Measurements from ENCODE around the gene COL4A2. TPM values are rescaled to one million over a fixed set of nuclear protein-coding genes. Genes with fewer than 3 reads are reported as not detected.
A peak's percentile ranks its signal among the peaks of the same experiment; 100 is the strongest.

COL4A2 gene
- total RNA-seq, 4 donors from 2014 or later, result 56.6 to 139 (median 89.1) TPM

DNA sequence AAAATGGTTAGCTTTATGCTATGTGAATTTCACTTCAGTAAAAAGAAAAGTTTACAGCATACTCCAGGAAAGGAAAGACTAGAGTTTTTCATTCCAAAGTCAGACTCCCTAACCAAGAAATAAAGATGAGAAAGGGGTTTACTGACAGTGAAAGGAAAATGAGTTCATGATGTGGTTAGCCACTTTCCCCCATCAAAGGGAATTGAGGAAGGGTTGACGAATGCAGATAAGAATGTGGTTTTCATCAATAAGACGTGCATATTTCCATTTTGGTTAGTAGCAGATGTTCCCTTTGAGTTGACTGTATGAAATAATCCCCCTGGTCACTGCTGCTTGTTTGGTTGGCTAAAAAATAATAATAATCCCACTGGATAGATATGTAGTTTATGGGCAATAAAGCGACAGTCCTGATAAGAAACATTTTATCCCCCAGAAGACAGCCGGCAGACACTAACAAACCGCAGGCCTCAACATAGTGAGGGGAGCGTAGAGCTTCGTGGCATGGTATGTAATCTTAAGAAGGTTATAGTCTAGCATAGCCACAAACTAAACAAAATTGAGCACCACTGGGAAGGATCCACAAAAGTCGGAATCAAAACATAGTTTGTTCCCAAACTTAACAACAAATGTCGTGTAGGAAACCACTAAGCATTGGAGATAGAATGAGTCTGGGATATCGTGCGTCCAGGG, 114.8 kb downstream of the COL4A2 start:
- Histone ChIP-seq H3K9me3 (no peaks in the 10 kb centered on the region), H3K36me3 (no peaks in the 10 kb centered on the region), H3K27me3 (no peaks in the 10 kb centered on the region), H3K4me1 (peaks cover 0 to 10% (median 0%) of the 10 kb centered on the region in 4 donors), H3K4me3 (no peak overlapping the region), H3K27ac (peak overlapping the region in 2 of 4 donors; percentile 15 to 17)
- no peak for TF ChIP-seq POLR2A (IDR thresholded peaks at IDR 0.05)
- TF ChIP-seq, protein P1, sequence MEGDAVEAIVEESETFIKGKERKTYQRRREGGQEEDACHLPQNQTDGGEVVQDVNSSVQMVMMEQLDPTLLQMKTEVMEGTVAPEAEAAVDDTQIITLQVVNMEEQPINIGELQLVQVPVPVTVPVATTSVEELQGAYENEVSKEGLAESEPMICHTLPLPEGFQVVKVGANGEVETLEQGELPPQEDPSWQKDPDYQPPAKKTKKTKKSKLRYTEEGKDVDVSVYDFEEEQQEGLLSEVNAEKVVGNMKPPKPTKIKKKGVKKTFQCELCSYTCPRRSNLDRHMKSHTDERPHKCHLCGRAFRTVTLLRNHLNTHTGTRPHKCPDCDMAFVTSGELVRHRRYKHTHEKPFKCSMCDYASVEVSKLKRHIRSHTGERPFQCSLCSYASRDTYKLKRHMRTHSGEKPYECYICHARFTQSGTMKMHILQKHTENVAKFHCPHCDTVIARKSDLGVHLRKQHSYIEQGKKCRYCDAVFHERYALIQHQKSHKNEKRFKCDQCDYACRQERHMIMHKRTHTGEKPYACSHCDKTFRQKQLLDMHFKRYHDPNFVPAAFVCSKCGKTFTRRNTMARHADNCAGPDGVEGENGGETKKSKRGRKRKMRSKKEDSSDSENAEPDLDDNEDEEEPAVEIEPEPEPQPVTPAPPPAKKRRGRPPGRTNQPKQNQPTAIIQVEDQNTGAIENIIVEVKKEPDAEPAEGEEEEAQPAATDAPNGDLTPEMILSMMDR (IDR thresholded peaks at IDR 0.05), result no peak
- no peak for DNase-seq

DNA sequence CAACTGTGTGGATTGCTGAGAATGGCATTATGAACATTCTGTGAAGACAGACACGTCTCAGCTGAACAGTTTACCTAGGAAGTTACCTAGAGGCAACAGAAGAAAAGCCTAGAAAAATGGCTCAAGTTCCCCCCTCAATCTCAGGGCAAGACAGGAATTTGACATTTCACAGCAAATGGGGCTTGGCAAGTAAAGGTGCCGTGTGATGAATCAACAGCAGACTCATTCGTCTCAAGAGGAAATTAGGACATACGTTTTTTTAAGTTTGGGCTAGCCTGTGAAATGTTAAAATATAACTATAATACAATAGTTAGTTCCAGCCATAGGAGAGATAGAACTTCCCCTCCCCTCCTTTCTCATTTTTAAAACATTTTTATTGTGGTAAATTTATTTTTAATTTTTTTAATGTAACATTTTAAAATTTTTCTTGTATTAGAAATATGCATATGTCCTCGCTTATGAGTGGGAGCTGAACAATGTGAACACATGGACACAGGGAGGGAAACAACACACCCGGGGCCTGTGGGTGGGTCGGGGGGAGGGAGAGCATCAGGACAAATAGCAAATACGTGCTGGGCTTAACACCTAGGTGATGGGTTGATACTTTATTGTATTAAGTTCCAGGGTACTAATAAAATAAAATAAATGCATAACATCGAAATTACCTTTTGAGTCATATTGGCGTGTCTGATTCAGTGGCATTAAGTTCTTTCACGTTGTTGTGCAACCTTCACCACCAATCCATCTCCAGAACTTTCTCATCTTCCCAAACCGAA, 116.0 kb downstream of the COL4A2 start:
- Histone ChIP-seq H3K27me3 (no peaks in the 10 kb centered on the region), H3K4me1 (peaks cover 0 to 10% (median 0%) of the 10 kb centered on the region in 4 donors), H3K4me3 (no peak overlapping the region), H3K27ac (no peak overlapping the region), H3K9me3 (no peaks in the 10 kb centered on the region), H3K36me3 (no peaks in the 10 kb centered on the region)
- DNase-seq, result no peak
- TF ChIP-seq, protein P1 (IDR thresholded peaks at IDR 0.05), result no peak
- TF ChIP-seq POLR2A (IDR thresholded peaks at IDR 0.05), result no peak

DNA sequence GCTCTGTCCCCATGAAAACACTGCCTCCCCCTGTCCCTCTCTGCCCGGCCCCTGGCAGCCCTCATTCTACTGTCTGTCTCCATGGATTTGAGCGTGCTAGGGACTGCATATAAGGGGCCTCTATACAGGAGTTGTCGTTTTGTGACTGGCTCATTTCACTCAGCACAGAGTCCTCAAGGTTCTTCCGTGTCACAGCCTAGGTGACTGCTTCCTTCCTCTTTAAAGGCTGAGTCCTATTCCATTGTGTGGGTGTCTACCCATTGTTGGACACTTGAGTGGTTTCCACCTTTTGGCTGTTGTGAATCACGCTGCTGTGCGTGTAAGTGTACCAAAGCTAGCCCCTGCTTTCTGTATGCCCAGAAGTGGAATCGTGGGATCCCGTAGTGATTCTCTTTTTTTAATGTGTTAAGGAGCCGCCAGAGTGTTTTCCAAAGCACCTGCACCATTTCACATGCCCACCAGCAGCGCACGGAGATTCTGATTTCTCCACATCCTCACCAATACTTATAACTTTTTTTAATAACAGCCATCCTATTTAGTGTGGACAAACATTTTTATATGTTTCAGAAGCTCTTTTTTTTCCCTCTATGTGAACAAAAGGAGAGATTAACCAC, 116.7 kb downstream of the COL4A2 start:
- Histone ChIP-seq H3K4me3 (no peak overlapping the region), H3K4me1 (peaks cover 0 to 10% (median 0%) of the 10 kb centered on the region in 4 donors), H3K27me3 (no peaks in the 10 kb centered on the region), H3K27ac (no peak overlapping the region), H3K9me3 (no peaks in the 10 kb centered on the region), H3K36me3 (no peaks in the 10 kb centered on the region)
- no peak for TF ChIP-seq POLR2A (IDR thresholded peaks at IDR 0.05)
- TF ChIP-seq, protein P1 (IDR thresholded peaks at IDR 0.05), result no peak
- DNase-seq, result no peak

DNA sequence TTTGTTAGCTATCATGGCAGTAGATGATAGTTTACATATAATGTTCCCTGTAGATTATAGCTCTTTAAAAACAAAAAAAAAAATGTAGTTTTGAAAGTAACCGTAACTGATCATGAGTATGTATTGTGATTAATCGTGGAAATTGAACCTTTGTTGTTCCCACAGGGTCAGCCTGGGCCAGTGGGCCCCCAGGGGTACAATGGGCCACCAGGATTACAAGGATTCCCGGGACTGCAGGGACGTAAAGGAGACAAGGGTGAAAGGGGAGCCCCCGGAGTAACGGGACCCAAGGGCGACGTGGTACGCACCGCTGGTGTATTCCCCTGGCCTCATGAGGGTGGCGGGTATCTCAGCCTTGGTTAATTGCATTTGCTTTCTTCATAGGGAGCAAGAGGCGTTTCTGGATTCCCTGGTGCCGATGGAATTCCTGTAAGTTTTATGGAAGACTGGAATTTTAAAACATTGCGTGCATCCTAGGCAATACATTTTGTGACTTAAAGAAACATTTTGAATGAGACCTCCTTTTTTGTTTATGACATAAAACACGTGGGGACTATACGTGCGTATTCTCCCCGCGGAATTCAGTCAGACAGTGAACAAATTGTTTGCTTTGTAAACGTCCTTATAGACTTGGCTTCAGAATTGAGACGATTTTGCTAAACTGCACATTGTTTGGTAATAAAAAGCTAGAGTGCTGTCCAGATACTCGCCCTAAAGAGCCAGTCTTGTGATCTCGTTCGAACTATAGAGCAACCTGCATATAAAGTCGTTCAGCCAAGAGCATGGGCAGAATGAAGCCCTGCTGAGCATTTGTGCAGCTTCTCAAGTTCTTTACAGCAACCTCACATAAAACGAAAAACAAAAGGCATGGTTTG, 117.7 kb downstream of the COL4A2 start:
- H3K36me3 ChIP-seq, result no peaks in the 10 kb centered on the region
- no peak for TF ChIP-seq POLR2A (IDR thresholded peaks at IDR 0.05)
- TF ChIP-seq, protein P1 (IDR thresholded peaks at IDR 0.05), result no peak
- no peak for DNase-seq
- H3K27ac ChIP-seq, result no peak overlapping the region
- H3K4me1 ChIP-seq, result peaks cover 0 to 10% (median 0%) of the 10 kb centered on the region in 4 donors
- no peaks in the 10 kb centered on the region for H3K9me3 ChIP-seq
- H3K27me3 ChIP-seq, result no peaks in the 10 kb centered on the region
- no peak overlapping the region for H3K4me3 ChIP-seq

DNA sequence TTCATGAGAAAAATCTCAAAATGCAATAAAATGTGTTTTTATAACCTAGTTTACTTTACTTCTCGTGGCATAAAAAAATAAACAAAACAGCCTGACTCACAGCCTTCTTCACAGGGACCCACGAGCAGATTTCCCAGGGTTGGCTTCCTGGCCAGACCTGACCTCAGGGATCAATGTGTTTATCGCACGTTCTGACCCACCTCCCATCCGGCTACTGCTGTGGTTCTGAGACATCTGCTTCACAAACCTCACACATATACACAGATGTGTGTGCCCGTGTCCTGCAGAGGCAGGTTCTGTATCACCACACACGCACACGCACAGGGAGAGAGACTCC, 118.3 kb downstream of the COL4A2 start:
- Histone ChIP-seq H3K36me3 (peaks cover 0 to 2% (median 0%) of the 10 kb centered on the region in 3 donors), H3K27me3 (no peaks in the 10 kb centered on the region), H3K9me3 (no peaks in the 10 kb centered on the region), H3K4me1 (peaks cover 0 to 10% (median 0%) of the 10 kb centered on the region in 4 donors), H3K27ac (no peak overlapping the region), H3K4me3 (no peak overlapping the region)
- TF ChIP-seq, protein P1 (IDR thresholded peaks at IDR 0.05), result no peak
- no peak for TF ChIP-seq POLR2A (IDR thresholded peaks at IDR 0.05)
- DNase-seq, result no peak
